GM18517 (cell line): ENCODE measurements around the gene GGT7.
"Not testable (repeated sequence)": the region's sequence is repeated elsewhere in the genome, so short reads cannot be mapped to it uniquely, and the experiment has no call there.

ENCODE experiments used
- ATAC-seq: cut with Tn5 transposase; IDR thresholded peaks from one replicate; pipeline ENCODE4 v1.9.1; 2021; ENCODE audit warnings: mild to moderate bottlenecking, moderate library complexity; ENCODE audit not compliant: unreplicated experiment

The GGT7 gene

GRCh38 chr20:34872622-34873224, at the start of gene GGT7:
TSS of gene GGT7 (minus strand) at chr20:34872856. CDS start at chr20:34872815, 41 bp downstream.
- no peak for ATAC-seq

GRCh38 chr20:34921436-34921835, 48.8 kb upstream of the GGT7 start:
- no peak for ATAC-seq

GRCh38 chr20:34920055-34920454, 47.4 kb upstream of the GGT7 start:
- no peak for ATAC-seq

- no peak for ATAC-seq
Measured at GRCh38 chr20:34916774-34917354, 44.2 kb upstream of the GGT7 start.

DNA sequence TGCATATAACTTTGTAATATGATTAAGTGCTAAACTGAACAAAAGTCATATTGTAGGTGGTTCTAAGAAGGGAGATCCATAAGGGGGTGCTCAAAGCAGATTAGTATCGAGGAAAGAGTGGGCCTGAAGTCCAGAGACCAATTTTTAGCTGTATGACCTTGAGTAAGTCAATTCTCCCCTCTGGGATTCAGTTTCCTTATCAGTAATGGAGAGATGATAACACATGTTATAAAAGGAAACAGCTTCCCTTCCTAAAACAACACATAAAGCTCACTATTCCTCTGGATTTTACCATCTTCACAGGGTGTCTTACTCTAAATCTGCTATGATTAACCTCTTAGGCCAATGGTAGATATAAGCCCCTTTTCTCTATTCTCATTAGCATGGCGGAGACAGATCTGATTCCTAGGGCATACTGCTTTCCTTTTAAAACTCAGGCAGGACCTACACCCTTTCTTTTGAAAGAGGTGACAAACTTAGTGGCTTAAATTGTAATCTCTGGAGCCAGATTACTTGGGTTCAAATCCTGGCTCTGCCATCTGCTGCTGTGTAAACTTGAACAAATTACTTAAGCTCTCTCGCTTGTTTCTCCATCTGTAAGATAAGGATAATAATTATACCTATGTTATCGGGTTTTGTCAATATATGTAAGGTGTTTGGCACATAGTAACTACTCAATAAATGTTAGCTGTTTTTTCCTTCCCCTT, 43.2 kb upstream of the GGT7 start:
- no peak for ATAC-seq

DNA sequence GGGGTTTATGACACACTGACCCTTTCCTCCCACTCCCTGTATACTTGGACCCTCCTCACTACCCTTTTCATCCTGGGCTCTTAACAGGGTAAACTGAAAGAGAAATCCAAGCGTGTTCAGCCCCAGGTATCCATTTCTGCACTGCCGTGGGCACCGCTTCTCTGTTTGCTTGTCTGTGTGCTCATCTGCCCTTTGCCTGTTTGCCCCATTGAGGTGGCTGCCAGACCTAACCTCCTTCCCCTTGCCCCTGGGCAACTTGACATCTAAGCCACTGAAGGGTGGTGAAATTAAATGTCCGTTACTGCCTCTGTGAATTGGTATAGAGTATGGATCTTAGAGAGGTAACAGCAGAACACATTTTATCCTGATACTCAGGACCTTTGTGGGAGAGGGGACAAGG, 42.5 kb upstream of the GGT7 start:
- ATAC-seq, result no peak

DNA sequence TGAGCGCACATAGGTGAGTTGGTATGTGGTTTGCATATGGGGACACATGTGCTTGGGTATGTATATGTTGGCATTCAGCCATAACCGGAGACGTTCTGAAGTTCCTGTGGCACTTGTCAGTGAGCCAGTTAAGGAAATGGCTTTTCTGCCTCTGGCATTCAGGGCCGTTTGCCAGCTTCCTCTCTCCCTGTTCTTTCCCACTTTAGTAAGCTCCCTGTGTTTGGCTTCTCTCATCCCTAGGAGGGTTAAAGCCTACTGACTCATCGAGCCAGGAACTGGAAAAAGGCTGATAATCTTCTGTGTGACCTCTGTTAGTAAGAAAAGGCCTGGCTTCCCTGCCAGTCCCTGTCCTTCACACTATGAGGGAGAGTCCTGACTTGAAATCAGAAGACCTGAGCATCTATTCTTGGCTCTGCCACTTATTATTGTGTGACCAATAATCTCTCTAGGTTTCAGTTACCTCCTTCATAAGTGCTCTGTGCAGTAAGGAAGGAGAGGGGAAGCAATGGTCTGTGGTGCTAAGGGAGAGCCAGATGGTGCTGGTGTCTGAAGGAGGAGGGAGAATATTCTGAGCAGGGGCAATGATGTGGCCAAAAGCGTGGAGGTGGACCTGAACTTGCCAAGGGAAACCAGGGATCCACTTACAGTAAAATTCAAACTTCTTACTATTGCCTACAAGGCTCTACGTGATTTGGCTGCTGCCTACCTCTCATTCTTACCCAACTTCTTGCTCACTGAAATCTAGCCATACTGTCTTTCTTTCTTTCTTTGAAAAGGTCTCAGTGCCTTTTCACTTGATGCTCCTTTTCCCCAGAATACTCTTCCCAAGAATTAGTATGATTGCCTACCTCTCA, 35.2 kb upstream of the GGT7 start:
- ATAC-seq, result no peak

DNA sequence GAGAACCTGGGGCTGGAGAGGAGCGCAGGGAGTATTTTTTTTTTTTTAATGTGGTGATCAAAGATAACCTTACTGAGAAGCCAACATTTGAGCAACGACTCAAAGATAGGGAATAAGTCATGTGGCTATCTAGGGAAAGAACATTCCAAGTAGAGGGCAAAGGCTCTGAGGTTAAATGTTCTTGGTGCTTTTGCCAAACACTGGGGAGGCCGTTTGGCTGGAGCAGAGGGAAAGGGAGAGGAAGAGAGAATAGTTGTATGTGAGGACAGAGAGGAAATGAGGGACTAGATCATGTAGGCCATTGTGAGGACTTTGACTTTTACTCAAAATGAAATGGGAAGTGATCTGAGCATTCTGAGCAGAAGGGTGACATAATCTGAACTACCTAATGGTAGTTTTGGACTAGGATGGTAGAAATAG, 31.6 kb upstream of the GGT7 start:
- no peak for ATAC-seq

DNA sequence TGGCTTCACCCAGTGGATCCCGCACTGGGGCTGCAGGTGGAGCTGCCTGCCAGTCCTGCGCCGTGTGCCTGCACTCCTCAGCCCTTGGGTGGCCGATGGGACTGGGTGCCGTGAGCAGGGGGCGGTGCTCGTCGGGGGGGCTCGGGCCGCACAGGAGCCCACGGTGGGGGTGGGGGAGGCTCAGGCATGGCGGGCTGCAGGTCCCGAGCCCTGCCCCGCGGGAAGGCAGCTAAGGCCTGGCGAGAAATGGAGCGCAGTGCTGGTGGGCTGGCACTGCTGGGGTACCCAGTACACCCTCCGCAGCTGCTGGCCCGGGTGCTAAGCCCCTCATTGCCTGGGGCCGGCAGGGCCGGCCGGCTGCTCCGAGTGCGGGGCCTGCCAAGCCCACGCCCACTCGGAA, 26.1 kb upstream of the GGT7 start:
- ATAC-seq, result not testable (repeated sequence)

DNA sequence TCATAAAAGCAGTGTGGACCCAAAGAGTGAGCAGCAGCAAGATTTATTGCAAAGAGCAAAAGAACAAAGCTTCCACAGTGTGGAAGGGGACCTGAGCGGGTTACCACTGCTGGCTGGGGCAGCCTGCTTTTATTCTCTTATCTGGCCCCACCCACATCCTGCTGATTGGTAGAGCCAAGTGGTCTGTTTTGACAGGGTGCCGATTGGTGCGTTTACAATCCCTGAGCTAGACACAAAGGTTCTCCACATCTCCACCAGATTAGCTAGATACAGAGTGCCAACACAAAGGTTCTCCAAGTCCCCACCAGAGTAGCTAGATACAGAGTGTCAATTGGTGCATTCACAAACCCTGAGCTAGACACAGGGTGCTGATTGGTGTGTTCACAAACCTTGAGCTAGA, 25.5 kb upstream of the GGT7 start:
- not testable (repeated sequence) for ATAC-seq

DNA sequence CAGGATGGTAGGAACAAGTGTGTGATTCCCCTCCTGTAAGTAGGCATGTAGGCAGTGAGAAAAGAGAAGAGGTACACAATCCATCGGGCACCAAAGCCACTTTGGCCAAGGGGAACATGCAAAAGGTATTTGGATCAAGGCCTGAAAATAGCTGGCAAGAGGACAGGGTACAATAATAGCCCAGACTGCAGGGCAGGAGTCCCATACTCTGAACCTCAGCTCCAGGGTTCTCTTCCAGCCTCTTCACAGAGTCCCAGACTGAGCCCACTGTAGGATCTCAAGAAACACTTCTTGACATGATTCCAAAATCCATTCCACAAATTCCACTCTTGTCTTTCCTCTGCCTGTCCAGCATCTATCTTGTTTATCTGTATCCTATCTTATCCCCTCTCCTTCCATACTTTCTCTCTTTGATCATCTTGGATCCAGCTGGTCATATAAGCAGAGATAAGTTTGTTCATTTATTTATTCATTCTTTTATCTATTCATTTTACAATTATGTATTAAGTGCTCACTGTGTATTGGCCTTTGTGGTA, 23.5 kb upstream of the GGT7 start:
- no peak for ATAC-seq

DNA sequence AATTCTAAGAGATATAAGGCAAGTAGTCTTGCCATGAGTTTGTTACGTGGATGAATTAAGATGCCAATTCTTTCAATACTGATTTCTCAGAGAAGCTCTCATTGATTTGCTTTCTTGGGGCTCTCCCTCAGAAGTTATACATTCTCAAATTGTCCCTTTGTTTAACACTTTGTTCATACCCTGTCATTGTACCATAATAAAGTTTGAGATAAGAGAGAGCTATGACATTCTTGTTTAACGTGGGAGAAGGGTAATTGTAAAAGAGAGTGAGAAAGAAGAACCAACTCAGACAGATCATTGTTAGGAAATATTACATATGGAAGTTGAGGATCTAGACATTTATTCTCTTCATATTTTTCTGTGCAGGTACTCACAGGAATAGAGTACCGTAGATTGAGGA, 22.8 kb upstream of the GGT7 start:
- ATAC-seq, result no peak

DNA sequence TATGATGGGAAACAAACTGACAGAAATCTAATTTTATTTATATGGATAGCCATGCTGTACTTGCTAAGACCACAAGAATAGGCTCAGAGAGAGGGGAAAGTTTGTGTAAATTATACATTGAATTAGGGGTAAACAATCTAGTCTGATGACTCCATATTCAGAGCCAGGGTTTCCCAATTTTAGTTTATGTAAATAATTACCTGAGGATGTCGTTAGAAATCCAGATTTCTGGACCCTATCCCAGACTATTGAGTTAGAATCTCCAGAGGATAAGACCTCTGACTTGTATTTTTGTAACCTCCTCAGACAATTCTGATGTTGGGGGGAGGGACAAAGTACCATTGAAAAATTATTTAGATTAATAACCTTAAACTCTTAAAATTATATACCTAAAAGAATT, 22.1 kb upstream of the GGT7 start:
- no peak for ATAC-seq

DNA sequence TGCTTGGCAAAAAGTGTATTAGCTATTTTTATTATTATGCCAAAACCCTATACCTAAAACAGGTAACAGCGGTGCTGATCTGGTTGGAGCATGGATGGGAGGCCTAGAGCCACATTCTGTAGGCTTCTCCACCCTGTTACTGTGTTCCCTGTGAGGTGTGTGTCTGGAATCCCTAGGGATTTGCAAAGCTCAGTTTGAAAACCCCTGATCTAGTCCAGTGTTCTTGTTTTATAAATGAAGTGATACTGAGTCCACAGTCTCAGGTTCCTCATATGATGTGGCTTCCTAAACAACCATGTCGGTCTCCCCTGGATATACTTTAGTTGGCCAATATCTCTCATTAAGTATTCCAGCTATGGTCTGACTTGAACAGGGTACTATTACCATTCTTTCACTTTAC, 20.0 kb upstream of the GGT7 start:
- no peak for ATAC-seq

- no peak for ATAC-seq
Measured at GRCh38 chr20:34891166-34892062, 18.8 kb upstream of the GGT7 start.

DNA sequence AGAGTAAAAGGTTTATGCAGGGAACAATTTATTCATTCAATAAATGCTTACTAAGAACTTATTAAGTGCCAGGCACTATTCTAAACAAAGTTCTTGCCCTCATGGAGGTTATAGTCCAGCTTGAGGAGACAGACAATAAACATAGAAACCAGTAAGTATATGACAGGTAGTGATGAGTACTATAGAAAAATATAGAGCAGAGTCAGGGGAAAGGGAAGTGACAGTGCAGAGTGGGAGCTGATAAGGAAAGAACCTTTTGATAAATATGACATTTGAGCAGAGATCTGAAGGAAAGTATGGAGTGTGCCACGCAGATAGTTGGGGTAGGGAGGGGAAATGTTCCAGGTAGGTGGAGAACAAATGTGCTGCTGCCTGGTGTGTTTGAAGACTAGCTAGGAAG, 15.8 kb upstream of the GGT7 start:
- ATAC-seq, result no peak

GRCh38 chr20:34887023-34887422, 14.4 kb upstream of the GGT7 start:
- ATAC-seq, result peak; percentile 63

DNA sequence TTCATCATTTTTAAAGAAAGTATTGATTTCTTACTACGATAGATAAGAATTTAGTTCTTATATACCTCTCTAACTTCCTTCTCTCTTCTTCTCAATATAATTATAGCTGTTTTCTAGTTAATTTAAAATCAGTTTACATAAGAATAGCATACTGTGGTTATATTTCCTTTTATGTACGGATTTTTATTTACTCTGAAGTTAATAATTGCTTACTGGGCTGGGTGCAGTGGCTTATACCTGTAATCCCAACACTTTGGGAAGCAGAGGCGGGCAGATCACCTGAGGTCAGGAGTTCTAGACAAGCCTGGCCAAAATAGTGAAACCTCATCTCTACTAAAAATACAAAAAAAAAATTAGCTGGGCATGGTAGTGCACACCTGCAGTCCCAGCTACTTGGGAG, 13.5 kb upstream of the GGT7 start:
- no peak for ATAC-seq

GRCh38 chr20:34884260-34884659, 11.6 kb upstream of the GGT7 start:
- no peak for ATAC-seq

GRCh38 chr20:34883809-34884208, 11.2 kb upstream of the GGT7 start:
- no peak for ATAC-seq
